ENCODE measurements around the gene TAF1C.

GRCh38 chr16:84138824-84139627, 47.8 kb downstream of the TAF1C start:
- no peak for TF ChIP-seq CTCF (IDR thresholded peaks at IDR 0.05)
- TF ChIP-seq POLR2A (IDR thresholded peaks at IDR 0.05) = no peak

Measured in uterus (tissue), 2 donors.